Metanephros (tissue), 2 donors: ENCODE measurements around the gene SLC25A47. TPM values are rescaled to one million over a fixed set of nuclear protein-coding genes. Genes with fewer than 3 reads are reported as not detected.
A peak's percentile ranks its signal among the peaks of the same experiment; 100 is the strongest.

ENCODE experiments used
- small RNA-seq: library from RNA; depleted of rRNA; stranded (forward); fragments of <200 nt; gene quantifications from one replicate; pipeline ENCODE3, GENCODE V24; 2014; ENCODE audit warnings: low replicate concordance
- total RNA-seq: library from RNA; depleted of rRNA; stranded (reverse); fragments of >200 nt; gene quantifications from one replicate; pipeline ENCODE4 v1.2.3, GENCODE V29; 2014

The SLC25A47 gene
- total RNA-seq, result not detected

GRCh38 chr14:100323121-100323941 lies at the start of gene SLC25A47:
Gene SLC25A47, plus strand, starts transcription at chr14:100323339. Its CDS starts 76 bp downstream, at chr14:100323415.

GRCh38 chr14:100306101-100306997 lies 16.8 kb upstream of the SLC25A47 start, which contains the start of gene SLC25A29:
Gene SLC25A29, minus strand, starts transcription at chr14:100306444. Its CDS starts 212 bp downstream, at chr14:100306232.

GRCh38 chr14:100375963-100376735 lies 53.0 kb downstream of the SLC25A47 start, which contains the start of gene WDR25:
Gene WDR25, plus strand, starts transcription at chr14:100376485.

Small RNA genes lying within 50 kb of the gene (small RNA-seq; reads per million reads assigned to genes)
- gene AL157871.3 (not detected), gene MIR345 (32.0 reads per million, percentile 96 among the genes with 10 or more reads in this experiment), gene RN7SL523P (not detected)

Other genes with a start within 250 kb of the SLC25A47 start
- gene DEGS2, start 163.7 kb upstream of the SLC25A47 start, total RNA-seq, result 11.5 TPM
- 51.4 TPM for gene YY1, start 84.2 kb upstream of the SLC25A47 start, total RNA-seq
- gene SLC25A29, start 16.9 kb upstream of the SLC25A47 start, total RNA-seq, result 52.7 TPM
- gene WDR25, start 53.1 kb downstream of the SLC25A47 start, total RNA-seq, result 11.2 TPM